ENCODE data around the gene PROX1.

Gene PROX1

GRCh38 chr1:213999732-214000131 is 12.0 kb downstream of the PROX1 start:
- no peak for DNase-seq (ENCODE audit: low spot score)

- no peak for DNase-seq (ENCODE audit: low spot score)
These were observed 14.3 kb downstream of the PROX1 start for GRCh38 chr1:214002060-214002459.

GRCh38 chr1:214002472-214002871 is 14.7 kb downstream of the PROX1 start:
- peak; percentile 67 for DNase-seq (ENCODE audit: low spot score)

- DNase-seq (ENCODE audit: low spot score): no peak
These were observed 15.5 kb downstream of the PROX1 start for GRCh38 chr1:214003233-214003632.

DNA sequence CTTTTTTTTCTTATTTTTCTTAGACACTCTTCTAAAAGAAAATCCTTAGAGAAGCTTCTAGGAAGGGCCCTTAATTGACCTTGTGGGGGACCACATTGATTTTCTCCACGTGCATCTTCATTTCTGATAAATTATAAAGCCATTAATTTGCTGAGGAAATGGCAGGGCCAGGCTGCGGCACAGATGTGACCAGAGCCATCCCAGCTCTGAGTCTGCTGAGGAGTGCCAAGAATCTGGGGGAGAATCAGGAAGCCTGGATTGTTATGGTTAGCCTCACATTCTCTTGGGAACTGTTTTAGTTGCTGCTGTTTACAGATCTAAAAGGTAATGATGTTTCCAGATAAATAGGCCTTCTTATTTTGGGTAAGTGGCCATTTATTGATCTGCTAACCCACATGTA is 16.2 kb downstream of the PROX1 start:
- no peak for DNase-seq (ENCODE audit: low spot score)

- DNase-seq (ENCODE audit: low spot score): no peak
These were observed 17.0 kb downstream of the PROX1 start for GRCh38 chr1:214004795-214005194.

DNA sequence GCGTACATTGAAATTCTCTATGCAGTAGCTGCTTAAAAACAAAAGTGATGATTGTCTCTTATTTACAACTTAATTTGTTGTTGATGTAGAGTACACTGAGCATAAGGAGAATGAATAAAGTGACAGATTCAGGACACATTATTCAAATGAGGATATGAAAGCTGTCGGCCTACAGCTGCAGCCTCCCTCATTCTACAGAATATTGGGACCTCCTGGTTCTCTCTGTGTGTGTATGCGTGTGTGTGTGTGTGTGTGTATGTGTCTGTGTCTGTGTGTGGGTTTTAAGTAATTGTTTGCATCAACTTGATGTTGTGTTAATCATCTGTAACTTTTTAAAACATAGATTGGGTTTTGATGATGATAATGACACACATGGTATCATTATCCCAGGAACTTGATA is 17.9 kb downstream of the PROX1 start:
- DNase-seq (ENCODE audit: low spot score): no peak

- no peak for DNase-seq (ENCODE audit: low spot score)
These were observed 19.1 kb downstream of the PROX1 start for GRCh38 chr1:214006845-214007244.

- no peak for DNase-seq (ENCODE audit: low spot score)
These were observed 20.6 kb downstream of the PROX1 start for GRCh38 chr1:214008347-214008746.

DNA sequence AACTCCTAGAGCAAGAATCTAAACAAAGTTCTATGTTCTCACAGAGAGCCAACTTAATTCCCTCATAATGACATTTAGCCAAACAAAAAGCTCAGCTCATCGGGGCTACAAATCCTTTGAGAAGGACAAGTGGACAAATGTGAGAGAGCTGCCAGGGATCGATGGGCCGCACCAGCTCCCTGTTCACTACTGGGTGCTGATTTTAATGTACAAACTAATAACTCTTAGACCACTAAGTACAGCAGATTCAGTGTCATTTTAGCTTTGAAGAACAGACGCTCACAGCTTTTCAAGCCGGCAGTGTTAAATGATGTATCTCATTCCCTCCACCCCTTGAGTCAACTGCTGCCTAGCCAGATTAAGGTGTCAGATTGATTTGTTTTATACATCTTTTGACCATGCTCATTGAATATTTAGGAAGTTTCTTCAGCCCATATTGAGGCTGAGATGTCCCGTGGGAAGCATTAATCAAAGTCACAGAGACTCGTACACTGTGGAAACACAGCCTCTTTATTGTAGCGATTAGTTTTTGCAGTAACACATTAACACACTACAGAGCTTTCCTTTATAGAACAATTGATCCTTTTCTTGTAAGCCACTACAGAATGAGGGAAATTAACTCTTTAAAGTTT is 21.1 kb downstream of the PROX1 start:
- no peak for DNase-seq (ENCODE audit: low spot score)

- no peak for DNase-seq (ENCODE audit: low spot score)
These were observed 21.8 kb downstream of the PROX1 start for GRCh38 chr1:214009423-214010196.

DNA sequence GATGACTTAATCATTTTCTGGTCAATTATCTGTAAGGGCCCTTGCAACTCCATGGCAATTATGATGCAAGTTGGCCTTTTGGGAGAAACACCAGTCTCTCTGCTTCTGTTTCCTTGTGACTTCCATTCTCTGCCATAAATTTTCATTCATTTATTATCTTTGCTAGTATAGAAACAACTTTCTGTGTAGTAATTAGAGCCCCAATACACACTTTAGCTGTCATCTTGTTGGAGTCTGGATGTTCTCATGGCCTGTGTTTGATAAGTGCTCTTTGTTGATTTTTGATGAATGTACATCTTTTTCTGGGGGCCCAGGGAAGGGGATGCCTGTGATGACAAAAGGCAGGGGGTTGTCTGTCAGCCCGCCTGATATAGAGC is 22.4 kb downstream of the PROX1 start:
- no peak for DNase-seq (ENCODE audit: low spot score)

GRCh38 chr1:214010717-214011116 is 22.9 kb downstream of the PROX1 start:
- DNase-seq (ENCODE audit: low spot score): no peak

GRCh38 chr1:214012418-214012817 is 24.6 kb downstream of the PROX1 start:
- peak; percentile 48 for DNase-seq (ENCODE audit: low spot score)

DNA sequence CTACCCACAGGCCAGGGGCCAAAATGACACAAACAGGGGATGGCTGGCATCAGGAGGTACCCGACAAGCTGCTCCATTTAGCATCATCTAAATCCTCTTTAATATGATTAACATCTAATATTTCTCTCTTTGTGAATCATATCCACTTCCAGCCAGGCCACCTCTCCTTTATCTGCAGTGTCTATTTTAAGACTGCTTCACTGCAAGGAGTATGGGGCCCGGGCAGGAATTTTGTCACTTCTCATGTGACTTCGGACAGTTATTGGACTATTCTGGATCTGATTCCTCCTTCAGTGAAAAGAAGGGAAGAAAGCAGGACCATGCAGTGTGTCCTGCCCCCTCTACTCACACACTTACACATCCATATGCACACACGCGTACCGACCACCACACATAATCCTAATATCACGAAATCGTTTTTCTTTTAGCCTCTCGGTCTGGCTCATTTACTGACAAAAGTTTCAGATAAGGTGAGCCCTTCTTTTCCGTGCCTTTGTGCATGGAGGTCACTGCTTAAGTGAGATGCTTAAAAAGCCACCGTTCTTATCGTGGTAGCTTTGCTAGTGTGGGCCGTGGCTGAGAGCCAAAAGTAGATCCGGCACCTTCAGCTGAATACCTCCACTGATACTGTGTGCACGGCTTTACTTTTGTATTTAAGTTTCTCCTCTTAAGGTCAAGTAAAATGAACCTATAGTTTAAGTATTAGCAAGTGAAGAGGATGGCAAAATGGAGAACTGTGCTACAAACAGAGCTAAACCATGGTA is 26.0 kb downstream of the PROX1 start:
- no peak for DNase-seq (ENCODE audit: low spot score)

DNA sequence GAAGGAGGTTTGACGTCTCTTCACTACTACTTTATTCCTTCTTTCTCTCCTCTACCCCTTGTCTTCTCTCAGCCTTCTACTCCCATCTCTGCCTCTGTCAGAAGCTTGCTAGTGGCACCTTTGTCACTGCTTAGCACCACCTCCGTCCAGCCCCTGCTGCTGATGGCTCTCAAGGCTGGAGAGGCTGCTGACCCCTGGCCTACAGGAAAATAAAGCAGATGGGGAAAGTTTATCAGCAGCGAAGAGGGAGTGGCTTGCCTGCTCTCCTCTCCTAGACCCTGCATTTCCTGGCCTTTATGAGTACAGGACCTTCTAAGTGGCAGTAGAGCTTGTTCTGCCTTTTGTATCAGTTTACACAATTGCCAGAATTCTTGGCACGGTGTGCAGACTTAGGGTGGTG is 27.0 kb downstream of the PROX1 start:
- no peak for DNase-seq (ENCODE audit: low spot score)

- DNase-seq (ENCODE audit: low spot score): no peak
These were observed 29.6 kb downstream of the PROX1 start for GRCh38 chr1:214017191-214017982.

DNA sequence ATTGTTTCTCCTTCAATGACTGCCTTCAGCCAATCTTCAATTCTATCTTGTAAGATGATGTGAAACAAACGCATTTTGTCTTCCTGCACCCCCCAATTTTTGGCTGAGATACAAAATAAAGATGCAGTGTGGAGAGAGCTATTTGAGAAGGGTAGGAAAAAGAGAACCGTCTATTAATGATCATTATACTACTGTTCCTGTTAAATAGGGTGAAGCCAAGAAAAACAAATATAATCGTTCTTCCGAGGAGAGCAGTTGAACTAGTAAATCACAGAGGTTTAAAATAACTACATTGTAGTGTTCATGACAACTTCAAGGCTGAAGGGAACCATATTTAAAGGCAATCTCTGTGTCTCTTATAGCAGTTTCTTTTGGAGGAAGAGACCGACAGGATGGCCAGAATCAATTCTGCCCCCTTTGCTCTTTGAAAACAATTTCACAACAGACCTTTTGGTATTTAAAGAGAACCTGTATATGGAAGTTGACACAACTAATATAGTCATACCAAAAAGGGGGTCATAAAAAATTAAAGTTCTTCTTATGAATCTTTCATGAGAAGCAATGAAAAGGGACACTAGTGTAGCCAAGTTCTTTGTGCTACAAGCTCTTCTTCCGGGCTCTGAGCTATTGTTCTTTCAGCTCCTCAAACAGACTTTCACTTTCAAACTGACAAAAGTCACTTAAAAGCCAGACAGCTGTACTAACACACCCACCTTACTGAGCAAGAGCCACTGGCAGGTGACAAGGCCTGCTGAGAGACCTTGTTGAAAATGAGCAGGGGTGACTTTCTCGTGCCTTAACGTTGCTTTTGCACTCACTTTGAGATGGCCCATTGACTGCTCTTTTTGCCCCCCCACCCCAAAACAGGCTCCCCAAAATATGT is 30.9 kb downstream of the PROX1 start:
- no peak for DNase-seq (ENCODE audit: low spot score)

- DNase-seq (ENCODE audit: low spot score): no peak
These were observed 31.7 kb downstream of the PROX1 start for GRCh38 chr1:214019499-214019898.

- DNase-seq (ENCODE audit: low spot score): no peak
These were observed 33.5 kb downstream of the PROX1 start for GRCh38 chr1:214021321-214021720.

DNA sequence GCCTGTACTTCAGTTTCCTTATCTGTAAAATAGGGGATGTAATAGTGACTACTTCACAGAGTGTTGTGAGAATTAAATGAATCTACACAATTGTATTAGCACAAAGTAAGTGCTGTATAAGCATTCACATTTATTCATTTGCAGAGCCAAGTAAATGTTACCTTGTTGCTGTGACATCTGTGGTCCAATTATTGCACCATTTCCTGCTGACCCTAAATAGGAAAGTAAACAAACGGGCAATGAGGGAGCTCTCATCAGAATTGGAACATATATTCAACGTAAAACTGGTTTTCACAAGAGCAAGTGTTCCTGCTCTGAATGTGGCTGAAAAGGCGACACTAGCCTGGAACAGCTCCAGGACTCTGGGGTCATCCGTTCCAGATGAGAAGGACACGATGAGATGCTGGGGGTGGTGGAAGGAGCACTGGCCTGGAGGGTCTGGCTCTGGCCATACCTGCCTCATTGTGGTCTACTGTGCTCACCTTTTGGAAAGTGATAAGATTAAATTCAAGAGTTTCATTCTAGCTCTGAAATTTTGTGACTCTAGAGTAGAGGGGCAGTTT is 34.5 kb downstream of the PROX1 start:
- DNase-seq (ENCODE audit: low spot score): no peak
